Thoracic aorta (tissue), 2 donors: ENCODE results near the gene SUPT4H1. TPM values are rescaled to one million over a fixed set of nuclear protein-coding genes. Genes with fewer than 3 reads are reported as not detected.

Experiments used
- ATAC-seq: fragments of 150-250 bp; one replicate; pipeline ENCODE4 v1.8.0; 2017; ENCODE audit warnings: low read depth; ENCODE audit not compliant: insufficient number of reproducible peaks, low FRiP score
- DNase-seq: peaks from one replicate; pipeline ENCODE4 v3.0.0-alpha.2; 2020; ENCODE audit warnings: low spot score
- H3K27ac ChIP-seq, 2 donors: fragments of 200-600 bp; sonication (generic); 1 replicate in 1 of 2; 2 replicates in 1 of 2; pipeline ENCODE4 v1.5.1; 2016; ENCODE audit warnings: mild to moderate bottlenecking in 2 of 2, moderate library complexity in 2 of 2
- H3K27me3 ChIP-seq: fragments of 200-600 bp; sonication (generic); replicated peaks from 2 replicates; pipeline ENCODE4 v1.6.0; 2016; ENCODE audit warnings: mild to moderate bottlenecking; ENCODE audit not compliant: insufficient read depth
- H3K36me3 ChIP-seq: fragments of 200-600 bp; sonication (generic); one replicate; pipeline ENCODE4 v1.5.1; 2016
- H3K4me1 ChIP-seq, 2 donors: fragments of 200-600 bp; sonication (generic); 1 replicate in 1 of 2; 2 replicates in 1 of 2; pipeline versions ENCODE4 v1.5.1 to v1.6.0; 2016; ENCODE audit warnings: low read depth in 2 of 2, mild to moderate bottlenecking in 1 of 2; ENCODE audit not compliant: control insufficient read depth in 1 of 2
- H3K4me3 ChIP-seq: fragments of 200-600 bp; sonication (generic); 2 replicates; pipeline ENCODE4 v1.5.1; 2016; ENCODE audit warnings: mild to moderate bottlenecking
- H3K9me3 ChIP-seq: fragments of 200-600 bp; sonication (generic); 2 replicates; pipeline ENCODE4 v1.5.1; 2016
- CTCF ChIP-seq: fragments of 200-600 bp; sonication (generic); IDR thresholded peaks from one replicate; pipeline ENCODE4 v1.5.1; 2019; ENCODE audit warnings: antibody characterized with exemption
- total RNA-seq, 2 donors: library from RNA; depleted of rRNA; stranded (reverse); fragments of >200 nt; gene quantifications; one replicate each; pipeline versions ENCODE4 v1.1.0 to v1.2.3, GENCODE V29; 2016

Gene SUPT4H1
- total RNA-seq, 2 donors from 2014 or later: 30.6 to 37.3 TPM

GRCh38 chr17:58353389-58353825 is 1.4 kb upstream of the SUPT4H1 start:
- Histone ChIP-seq H3K36me3 (peaks cover 16% of the 10 kb centered on the region), H3K4me3 (peak overlapping the region; percentile 84), H3K9me3 (no peaks in the 10 kb centered on the region), H3K27me3 (no peaks in the 10 kb centered on the region), H3K27ac (peak overlapping the region; percentile 81 to 85), H3K4me1 (peaks cover 13 to 21% of the 10 kb centered on the region in 2 donors)
- no peak for TF ChIP-seq CTCF
- DNase-seq (no peak), ATAC-seq (no peak)

- DNase-seq: no peak
Measured at GRCh38 chr17:58352596-58353388, 791 bp upstream of the SUPT4H1 start.

GRCh38 chr17:58351182-58351581 is 819 bp downstream of the SUPT4H1 start:
- H3K9me3 ChIP-seq: no peaks in the 10 kb centered on the region
- TF ChIP-seq CTCF: no peak
- no peak for ATAC-seq
- no peak for DNase-seq
- H3K36me3 ChIP-seq: peaks cover 37% of the 10 kb centered on the region
- H3K4me3 ChIP-seq: peak overlapping the region; percentile 84
- no peaks in the 10 kb centered on the region for H3K27me3 ChIP-seq
- peaks cover 13 to 21% of the 10 kb centered on the region in 2 donors for H3K4me1 ChIP-seq
- H3K27ac ChIP-seq: no peak overlapping the region

More at GRCh38 chr17:58352596-58353388, 791 bp upstream of the SUPT4H1 start:
- TF ChIP-seq CTCF: no peak
- Histone ChIP-seq H3K4me1 (peaks cover 13 to 21% of the 10 kb centered on the region in 2 donors), H3K4me3 (peak overlapping the region; percentile 84), H3K27ac (peak overlapping the region; percentile 81 to 85), H3K27me3 (no peaks in the 10 kb centered on the region), H3K9me3 (no peaks in the 10 kb centered on the region), H3K36me3 (peaks cover 22% of the 10 kb centered on the region)
- peak; percentile 8 for ATAC-seq

GRCh38 chr17:58348038-58348437 is 4.0 kb downstream of the SUPT4H1 start:
- Histone ChIP-seq H3K4me1 (peaks cover 8 to 13% of the 10 kb centered on the region in 2 donors), H3K4me3 (no peak overlapping the region), H3K27me3 (no peaks in the 10 kb centered on the region), H3K36me3 (peaks cover 52% of the 10 kb centered on the region), H3K9me3 (no peaks in the 10 kb centered on the region), H3K27ac (no peak overlapping the region)
- ATAC-seq: no peak
- no peak for DNase-seq
- TF ChIP-seq CTCF: no peak

- H3K9me3 ChIP-seq: no peaks in the 10 kb centered on the region
- H3K4me3 ChIP-seq: no peak overlapping the region
- DNase-seq (no peak), ATAC-seq (no peak)
- no peak overlapping the region for H3K27ac ChIP-seq
- no peaks in the 10 kb centered on the region for H3K4me1 ChIP-seq
- no peaks in the 10 kb centered on the region for H3K27me3 ChIP-seq
- peaks cover 52% of the 10 kb centered on the region for H3K36me3 ChIP-seq
- no peak for TF ChIP-seq CTCF
Measured at GRCh38 chr17:58345500-58345899, 6.5 kb downstream of the SUPT4H1 start.
